Retina (tissue), 1 donor: ENCODE results near the gene FAIM.

Experiments used
- DNase-seq: peaks from one replicate; pipeline ENCODE4 v3.0.0-alpha.2; 2016

The FAIM gene

DNA sequence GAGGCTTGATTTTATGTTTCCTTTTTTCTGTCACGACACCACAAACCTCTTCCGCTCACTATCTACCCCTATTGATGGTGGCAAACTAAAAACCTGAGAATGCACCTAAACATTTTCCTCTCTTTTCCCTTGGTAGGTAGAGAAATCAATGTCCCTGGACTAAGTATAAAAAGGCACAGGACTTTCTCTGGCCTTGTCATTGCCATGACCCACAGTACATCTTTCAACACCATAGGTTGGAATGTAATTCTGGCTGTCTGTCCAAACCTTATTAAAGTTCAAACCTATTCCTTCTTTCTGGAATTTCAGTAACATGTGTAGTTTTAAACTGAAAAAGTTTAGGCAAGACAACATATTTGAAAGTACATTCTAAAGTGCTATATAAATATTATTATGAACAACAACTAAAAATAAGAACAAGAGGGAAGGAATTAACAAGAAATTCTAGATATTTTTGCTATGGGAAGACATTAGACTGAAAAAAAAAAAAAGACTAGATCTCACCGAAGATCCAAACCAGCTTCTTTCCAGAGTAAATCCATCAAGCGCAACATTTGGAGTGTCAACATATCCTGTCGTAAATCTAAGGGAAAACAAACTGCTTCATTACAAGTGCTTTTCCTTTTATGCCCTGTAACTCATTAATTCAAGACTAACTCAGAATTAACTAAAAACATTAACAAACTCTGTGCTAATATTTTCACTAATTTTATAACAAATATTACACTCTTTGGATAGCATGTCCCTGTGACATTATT, 73.1 kb downstream of the FAIM start:
- no peak for DNase-seq

DNA sequence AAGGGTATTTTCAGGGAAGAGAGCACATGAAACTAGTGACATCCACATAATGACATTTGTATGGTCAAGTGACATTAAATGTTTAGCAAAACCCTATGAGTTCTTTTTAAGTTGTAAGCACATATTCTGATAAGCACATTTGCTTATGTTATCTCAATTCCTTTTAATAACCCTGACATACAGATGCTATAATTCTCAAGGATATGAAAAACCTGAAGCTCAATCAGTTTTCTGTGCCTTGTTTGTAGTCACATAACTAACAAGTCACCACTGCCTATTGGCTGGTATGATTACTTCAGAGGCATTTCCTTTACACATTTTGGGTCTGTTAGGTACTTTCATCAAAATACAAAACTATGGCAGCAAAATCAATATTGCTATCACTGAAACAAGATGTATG, 74.1 kb downstream of the FAIM start:
- DNase-seq = no peak
